Hair follicle dermal papilla cell (primary cell): ENCODE results near the gene TPRX1. TPM values are rescaled to one million over a fixed set of nuclear protein-coding genes. Genes with fewer than 3 reads are reported as not detected.

Experiments
- small RNA-seq: library from RNA; depleted of rRNA; stranded (forward); fragments of <200 nt; gene quantifications from one replicate; pipeline ENCODE3, GENCODE V24; 2012
- total RNA-seq: library from RNA; depleted of rRNA; stranded (reverse); fragments of >200 nt; gene quantifications from 2 replicates; pipeline ENCODE4 v1.2.3, GENCODE V29; 2012

TPRX1 gene, protein sequence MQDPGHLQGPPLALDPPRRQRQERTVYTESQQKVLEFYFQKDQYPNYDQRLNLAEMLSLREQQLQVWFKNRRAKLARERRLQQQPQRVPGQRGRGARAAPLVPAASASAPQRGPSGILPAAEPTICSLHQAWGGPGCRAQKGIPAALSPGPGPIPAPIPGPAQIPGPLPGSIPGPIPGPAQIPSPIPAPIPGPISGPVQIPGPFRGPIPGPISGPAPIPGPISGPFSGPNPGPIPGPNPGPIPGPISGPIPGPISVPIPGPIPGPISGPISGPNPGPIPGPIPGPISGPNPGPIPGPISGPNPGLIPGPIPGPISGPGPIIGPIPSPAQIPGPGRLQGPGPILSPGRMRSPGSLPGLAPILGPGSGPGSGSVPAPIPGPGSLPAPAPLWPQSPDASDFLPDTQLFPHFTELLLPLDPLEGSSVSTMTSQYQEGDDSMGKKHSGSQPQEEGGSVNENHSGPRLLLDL
- total RNA-seq: not detected in 2 replicates

DNA sequence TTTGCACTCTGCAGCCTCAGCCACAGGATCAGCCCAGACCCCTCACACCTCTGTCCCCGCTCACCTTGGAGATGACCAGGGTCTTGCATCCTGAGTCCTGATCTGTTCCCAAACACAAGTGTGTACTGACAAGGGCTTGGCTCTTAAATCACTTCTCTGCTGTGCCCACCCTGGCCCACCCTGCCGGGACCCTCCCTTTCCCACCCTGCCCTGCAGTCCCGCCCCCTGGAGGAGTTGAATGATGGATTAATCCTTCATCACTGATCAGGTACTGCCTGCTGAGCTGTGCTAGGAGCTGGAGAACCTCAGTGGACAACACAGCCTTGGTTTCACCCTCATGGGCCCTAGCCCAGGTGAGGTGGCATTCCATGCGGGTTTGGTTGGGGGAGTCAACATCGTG is at the start of gene TPRX1:
Gene TPRX1, minus strand, starts transcription at position 101 of the 400 bp plus-strand sequence. Its CDS starts 12 bp downstream, at position 89.

DNA sequence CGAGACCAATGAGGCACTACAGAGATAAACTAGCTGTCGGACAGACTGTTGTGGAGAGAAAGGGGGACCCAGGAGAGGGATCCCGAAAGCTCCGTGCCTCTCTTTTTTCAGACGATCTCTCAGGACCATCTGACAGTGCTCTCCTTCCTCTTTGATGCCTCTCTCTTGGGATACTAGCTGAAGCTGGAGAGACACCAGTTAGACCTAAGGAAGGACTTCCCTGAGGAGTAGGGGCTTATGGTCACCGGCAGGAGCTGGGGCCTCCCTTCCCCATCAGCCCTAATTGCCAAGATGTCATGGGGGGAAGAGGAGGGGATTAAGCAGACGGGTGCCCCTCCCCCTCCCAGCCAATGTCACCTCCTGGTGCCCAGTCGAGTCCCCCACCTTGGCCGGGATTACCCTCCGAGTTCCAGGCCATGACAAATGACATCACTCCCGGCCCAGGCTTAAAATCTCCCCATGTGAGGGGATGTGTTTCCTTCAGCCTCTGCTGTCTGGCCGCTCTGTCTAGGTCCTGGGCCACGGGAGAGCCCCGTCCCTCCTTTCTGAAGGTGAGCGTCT is 17.2 kb upstream of the TPRX1 start, which contains the start of gene CRX:
Gene CRX, plus strand, starts transcription at position 478 of the 561 bp plus-strand sequence. CDS start 12,507 bp downstream, outside the sequence.

DNA sequence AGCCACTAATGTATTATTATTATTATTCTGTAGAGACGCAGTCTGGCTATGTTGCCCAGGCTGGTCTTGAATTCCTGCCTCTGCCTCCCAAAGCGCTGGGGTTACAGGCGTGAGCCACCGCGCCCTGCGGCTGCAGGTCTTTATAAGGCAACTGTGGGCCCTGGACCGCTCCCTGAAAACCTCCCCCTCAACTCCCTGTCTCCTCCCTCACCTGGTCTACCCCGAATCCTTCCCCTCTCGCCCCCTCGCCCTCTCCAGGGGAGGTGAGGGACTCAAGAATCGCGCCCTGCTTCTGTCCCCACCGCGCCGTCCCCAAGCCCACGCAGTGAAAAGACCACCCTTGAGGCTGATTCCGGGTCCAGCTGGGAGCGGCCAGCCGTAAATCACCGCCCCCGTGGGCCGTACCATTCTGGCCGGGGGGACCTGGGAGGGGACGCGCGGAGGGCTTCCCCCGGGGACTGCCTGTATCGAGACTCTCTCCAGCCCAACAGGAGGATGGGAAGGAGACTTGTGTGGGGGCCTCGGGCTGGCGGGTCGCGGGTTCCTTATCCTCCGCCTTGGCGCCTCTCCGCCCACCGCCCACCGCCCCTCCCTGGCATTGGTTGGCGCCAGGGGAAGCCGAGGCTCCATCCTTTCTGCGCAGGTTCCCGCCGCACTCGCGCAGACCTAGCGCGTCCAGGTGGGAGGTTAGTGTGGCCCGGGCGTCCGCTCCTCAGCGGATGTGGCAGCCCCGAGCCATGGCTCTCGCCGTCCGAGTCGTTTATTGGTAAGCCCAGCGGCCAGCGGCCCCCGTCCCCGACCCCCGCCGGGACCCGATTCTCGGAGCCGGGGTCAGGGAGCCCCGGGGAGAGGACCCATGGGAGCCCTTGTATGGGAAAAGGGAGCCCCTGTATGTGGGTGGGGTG is 26.1 kb downstream of the TPRX1 start, which contains the start of gene SELENOW:
Gene SELENOW, plus strand, starts transcription at position 655 of the 905 bp plus-strand sequence. Its CDS starts 83 bp downstream, at position 738.

Small RNA genes within 50 kb of the gene (small RNA-seq; reads per million reads assigned to genes)
- gene AC008745.1 (not detected), gene SNORD23 (not detected)

Other genes starting within 250 kb of the TPRX1 start
- not detected in 2 replicates for gene ZNF541, start 231.4 kb downstream of the TPRX1 start, total RNA-seq
- 12.0 and 14.9 TPM in 2 replicates for gene BICRA, start 195.4 kb downstream of the TPRX1 start, total RNA-seq
- gene EHD2, start 91.1 kb downstream of the TPRX1 start, total RNA-seq: 230 and 251 TPM in 2 replicates
- gene NOP53, start 59.0 kb downstream of the TPRX1 start, total RNA-seq: 106 and 110 TPM in 2 replicates
- 127 and 158 TPM in 2 replicates for gene SELENOW, start 25.8 kb downstream of the TPRX1 start, total RNA-seq
- gene CRX, start 17.4 kb upstream of the TPRX1 start, total RNA-seq: not detected in 2 replicates
- gene TPRX2, start 54.7 kb upstream of the TPRX1 start, total RNA-seq: not detected in 2 replicates
- gene SULT2A1, start 81.8 kb upstream of the TPRX1 start, total RNA-seq: not detected in 2 replicates
- gene BSPH1, start 187.6 kb upstream of the TPRX1 start, total RNA-seq: not detected in 2 replicates
- not detected in 2 replicates for gene ELSPBP1, start 190.1 kb upstream of the TPRX1 start, total RNA-seq
- not detected in 2 replicates for gene CABP5, start 239.5 kb upstream of the TPRX1 start, total RNA-seq